GM19193 (cell line): ENCODE results near the gene DMBX1.

Experiments used
- POLR2A ChIP-seq: IDR thresholded peaks from 4 replicates; pipeline ENCODE4 v1.6.1; 2011; ENCODE audit not compliant: insufficient read depth, insufficient read length; ENCODE audit errors: extremely low read depth

Gene DMBX1

DNA sequence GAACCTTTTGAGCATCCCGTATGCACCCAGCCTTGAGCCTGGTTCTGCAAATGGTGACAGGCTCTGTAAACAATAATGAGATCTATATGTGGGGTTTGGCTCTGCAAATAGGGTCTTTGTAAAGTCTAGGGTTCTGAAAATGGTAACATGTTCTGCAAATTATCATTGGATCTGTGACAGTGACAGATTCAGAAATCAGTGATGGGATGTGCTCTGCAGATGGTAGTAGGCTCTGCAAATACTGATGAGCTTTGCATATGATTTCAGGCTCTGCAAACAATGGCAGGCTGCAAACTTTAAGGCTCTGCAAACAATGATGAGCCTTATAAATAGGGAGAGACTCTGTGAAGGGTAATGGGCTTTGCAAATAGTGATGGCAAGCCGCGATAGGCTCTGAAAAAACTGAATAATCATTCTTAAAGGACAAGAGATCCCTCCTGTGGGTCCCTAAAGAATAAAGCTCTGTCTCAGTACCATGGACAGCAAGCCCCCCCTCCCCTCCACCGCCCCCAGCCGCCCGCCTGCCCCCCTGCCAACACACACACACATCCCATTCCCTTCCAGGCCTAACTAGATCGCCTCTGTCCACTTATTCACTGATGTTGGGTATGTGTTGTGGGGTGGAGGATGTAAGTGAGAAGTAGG, 17.7 kb upstream of the DMBX1 start:
- TF ChIP-seq POLR2A = no peak

DNA sequence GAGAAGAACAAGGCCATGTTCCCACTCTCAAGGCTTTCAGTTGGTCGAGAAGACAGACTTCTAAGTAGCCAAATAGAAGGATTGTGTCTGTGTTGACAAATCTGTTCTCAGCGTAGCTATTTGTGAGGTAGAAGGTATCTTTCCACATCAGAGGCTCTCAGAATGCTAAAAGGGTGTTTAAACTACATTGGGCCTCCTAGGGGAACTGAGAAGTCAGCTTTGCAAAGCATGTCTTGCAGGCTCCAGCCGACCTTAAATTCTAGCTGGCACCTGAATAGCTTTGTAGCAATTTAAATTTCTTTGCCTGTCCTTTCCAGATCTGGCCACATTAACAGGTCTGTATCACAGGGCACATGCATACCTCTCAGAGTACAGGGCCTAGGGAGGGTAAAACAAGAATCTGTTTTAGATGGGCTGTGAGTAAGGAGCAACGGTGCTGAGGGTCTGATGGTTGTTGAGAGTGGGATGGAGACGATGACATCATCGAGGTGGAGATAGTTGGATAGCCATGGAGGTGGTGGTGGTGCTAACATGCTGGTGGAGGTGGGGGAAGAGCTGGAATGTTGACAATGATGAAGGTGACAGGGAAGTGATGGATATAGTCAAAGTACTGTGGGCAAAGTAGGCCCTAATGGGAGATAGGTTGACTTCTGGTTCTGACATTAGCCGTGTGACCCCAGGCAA, 17.0 kb upstream of the DMBX1 start:
- no peak for TF ChIP-seq POLR2A

DNA sequence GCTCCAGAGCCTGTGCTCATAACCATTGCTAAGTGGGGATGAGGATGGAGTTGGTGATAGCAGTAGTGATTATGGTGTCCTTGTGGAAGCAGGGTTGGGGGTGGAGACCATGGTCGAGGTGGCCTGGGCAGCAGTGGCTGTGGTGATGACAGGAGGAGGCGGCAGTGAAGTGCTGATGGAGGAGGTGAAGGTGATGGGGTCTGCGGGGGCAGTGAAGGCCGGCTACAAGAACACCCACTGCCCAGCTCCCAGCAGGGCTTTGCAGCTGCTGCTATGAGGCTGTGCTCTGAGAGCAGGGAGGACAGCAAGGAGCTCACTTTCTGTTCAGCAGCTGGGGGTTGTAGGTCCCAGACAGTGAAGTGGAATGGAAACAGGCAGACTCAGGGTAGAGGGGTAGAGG, 15.6 kb upstream of the DMBX1 start:
- TF ChIP-seq POLR2A = no peak

DNA sequence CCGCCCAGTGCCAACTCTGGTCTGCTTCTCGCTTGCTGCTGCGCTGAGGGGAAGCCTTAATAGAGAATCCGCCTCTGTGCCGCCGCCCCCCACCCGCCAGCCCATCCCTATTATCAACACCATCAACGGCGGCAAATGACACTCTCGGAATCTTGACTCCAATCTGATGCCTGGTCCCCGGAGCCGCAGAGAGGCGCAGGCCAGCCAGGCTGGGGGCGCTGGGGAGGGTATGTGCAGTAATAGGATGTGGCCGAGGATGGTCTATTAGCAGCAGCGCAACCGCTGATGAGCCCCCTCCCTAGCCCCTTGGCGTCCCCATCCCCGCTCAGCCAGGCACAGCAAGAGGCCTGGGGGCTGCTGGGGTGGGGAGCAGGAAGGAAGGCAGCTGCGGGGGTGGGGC, 15.1 kb upstream of the DMBX1 start:
- no peak for TF ChIP-seq POLR2A

DNA sequence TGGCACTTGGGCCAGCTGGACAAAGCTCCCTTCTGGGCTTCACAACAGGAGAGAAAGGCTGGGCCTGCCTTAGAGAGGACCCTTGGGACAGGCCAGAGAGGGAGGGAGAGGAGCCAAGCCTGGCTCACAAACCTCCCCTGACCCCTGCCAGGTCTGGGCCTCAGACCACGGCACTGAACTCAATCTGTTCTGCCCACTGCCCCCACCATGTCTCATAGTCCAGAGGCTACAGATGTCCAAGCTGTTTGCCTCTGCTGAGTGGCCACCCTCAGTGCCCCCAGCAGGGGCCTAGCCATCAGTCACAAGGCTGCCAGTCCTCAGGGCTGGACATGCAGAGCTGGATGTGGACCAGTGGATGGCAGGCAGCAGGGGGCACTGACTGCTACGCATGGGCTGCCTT, 13.0 kb upstream of the DMBX1 start:
- no peak for TF ChIP-seq POLR2A

DNA sequence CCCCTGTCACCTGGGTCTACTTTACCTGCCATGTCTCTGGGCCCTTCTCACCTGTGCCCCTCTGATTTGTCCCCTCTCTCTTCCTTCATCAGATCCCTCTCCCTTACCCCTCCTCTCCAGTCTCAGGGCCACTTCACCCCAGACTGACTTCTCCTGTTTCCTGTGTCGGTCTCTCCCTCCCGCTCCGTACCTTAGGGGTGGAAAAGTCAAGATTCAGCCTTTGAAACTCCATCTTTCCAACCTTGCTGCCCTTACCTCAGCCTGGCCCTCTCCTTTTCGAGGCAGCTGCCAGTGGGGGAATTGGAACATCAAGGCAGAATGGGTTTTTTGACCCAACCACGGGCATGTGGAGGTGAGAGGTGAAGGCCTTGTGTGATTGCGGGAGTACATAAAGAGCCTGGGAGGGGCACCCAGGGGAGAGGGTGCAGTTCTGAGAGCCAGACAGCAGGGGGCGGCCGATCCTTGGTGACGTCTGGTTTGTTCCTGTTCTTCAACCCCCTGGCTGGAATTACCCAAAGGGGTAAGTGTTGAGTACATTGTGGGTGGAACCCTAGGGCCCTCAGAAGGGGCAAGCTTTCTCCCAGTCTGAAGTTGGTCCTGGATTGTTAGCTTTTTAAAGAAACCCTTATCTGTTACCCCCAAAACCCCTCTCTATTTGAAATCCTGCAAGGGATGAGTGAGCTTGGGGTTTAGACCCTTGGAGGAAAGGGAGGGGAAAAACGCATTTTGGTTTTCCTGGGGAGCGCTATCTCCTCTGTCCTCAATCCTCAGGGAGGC, 12.3 kb upstream of the DMBX1 start:
- TF ChIP-seq POLR2A = no peak

DNA sequence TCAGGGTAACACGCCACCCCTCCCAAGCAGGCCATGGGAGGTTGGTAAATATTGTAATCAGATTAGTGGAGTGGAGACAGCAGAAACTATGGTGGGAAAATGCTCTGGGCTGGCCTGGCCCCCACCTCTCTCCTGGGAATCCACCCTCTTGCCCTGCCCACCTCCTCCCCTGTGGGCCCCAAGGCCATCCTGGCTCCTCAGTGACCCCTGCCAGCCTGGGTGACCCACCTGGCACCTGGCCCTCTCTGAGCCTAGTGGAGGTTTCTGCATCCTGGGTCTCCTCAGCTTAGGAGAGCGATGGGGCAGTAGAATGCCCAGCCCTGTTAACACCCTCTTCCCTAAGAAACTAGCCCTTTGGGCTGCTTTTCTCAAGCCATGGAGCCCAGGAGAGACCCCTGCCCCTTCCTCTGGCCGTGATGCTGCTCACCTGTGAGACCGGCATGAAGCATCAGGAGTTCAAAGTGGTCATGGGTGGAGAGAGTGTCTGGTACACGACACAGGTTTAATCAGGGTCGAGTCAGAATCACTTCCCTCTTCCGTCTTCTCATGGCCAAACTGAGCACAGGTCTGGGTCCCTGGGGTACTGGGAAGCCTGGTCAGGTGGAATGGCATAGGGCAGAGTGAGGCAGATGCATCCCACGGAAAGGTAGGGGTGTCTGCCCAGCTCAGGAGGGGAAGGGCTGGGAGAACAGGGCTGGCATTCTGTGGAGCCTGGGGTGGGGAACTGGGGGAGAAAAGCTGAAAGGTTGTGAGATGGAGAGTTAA, 10.7 kb upstream of the DMBX1 start:
- no peak for TF ChIP-seq POLR2A

DNA sequence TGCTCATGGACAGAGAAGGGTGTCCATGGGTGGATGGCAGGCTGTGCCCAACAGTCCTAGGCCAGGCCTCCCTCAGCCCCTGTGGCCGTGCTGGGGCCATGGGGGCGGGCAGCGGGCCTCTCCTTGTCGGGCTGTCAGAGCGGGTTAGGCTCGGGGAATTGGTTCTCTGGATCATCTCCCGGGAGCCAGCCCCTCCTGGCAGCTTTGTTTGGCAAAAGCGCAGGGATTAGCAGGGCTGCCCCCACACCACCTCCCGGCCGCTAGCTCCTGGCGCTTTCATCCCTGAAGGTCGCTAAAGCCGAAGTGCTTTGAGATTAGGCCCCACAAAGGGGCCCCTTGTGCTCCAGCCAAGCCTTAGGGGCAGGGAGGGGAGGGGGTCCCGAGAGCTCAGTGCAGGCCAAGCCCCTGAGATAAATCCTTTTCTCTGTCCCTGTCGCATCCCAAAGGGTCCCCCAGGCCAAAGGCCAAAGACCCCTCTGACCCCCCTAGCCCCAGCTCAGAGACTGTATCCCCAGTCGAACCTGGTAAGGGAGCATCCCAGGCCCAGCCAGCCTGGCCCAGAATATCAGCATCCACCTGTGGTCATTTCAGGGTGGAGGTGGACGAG, 9.8 kb upstream of the DMBX1 start:
- TF ChIP-seq POLR2A = no peak

DNA sequence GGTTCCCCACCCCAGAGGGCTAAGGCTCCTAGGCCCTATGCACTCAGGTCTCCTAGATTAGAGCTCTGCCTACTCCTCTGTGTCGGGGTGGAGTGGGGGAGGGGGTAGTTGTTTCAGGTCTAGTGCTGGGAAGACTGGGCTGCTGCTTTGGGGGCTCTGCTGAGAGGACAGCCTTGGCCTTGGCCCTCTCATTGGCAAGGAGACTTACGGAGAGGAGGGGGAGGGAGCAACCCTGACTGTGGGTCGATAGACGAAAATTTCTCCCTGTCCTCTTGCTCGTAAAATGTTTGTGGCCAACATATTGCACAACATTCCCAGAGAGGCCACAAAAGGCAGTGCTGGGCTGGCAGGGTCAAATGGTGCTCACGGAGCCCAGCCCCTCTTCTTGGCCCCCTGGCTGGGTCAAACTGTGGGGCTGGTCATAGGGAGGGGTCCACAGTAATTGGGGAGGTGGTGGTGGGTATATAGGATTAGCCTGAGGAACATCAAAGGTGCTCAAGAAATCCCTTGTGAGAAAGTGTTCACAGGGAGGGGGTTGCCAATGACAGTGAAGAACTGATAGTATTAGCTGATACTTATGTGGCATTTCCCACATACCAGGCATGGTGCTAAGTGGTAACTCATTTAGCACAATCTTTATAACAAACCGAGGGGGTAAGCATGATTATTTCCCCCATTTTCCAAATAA, 8.5 kb upstream of the DMBX1 start:
- TF ChIP-seq POLR2A = no peak

DNA sequence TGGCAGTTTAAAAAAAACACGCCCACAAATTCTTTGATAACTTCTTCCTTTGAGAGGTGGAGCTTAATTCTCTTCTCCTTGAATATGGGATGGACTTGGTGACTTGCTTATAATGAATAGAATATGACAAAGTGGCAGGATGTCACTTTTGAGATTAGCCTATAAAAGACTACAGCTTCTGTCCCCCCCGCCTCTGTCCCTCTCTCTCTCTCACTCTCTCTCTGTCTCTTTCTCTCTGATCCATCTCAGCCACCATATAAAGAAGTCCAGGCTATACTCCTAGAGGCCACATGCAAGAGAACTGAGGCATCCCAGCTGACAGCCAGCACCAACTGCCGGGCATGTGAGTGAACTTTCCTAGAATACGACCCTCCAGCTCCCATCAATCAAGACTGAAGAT, 7.7 kb upstream of the DMBX1 start:
- no peak for TF ChIP-seq POLR2A

DNA sequence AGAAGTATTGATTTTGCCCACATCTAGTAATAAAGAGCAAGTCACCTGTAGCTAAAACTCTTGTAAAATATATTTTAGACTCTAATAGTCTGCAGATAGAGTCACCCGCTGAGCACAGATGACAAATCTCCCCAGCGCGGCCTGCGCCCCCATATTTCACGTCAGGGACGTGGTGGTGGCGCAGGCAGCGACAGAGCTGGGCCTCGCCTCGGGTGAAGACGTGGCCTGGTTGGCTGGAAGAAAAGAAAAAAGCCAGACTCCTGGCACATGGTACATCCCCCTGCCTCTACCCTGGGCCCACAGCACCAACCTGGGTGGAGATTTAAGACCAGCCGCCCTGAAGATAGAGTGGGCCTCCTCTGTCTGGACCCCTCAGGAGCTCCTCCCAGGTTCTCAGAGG, 6.0 kb upstream of the DMBX1 start:
- TF ChIP-seq POLR2A = no peak

DNA sequence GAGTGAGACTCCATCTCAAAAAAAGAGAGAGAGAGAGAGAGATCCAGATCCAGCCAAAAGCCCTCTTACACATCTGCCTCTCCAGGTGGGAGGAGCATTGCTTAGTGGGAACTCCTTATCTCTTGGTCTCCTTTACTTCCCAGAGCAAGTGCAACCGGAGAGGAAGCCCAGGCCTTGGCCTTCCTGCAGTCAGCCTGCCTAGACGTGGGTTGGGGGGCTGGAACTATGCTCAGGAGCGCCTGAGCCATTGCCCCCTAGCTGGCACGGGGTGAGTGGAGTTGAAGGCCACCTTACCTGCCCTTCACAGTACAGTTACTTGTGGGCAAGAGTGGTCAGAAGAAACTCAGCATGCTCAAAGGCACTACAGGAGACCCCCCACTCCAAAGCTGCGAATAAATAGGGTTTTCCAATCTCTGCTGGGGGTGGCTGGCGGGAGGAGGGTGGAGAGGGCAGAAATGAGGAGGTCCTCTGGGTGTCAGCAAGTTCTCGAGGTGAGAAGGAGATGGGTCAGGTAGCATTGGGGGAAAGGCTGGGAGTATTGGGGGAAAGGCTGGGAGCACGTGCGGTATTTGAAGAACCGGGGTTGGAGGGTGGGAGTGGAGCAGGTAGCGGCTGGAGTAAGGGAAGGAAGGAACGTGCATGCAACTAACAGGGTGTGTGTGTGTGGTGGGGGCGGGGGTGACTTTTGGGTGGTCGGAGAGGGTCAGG, 4.7 kb upstream of the DMBX1 start:
- no peak for TF ChIP-seq POLR2A

DNA sequence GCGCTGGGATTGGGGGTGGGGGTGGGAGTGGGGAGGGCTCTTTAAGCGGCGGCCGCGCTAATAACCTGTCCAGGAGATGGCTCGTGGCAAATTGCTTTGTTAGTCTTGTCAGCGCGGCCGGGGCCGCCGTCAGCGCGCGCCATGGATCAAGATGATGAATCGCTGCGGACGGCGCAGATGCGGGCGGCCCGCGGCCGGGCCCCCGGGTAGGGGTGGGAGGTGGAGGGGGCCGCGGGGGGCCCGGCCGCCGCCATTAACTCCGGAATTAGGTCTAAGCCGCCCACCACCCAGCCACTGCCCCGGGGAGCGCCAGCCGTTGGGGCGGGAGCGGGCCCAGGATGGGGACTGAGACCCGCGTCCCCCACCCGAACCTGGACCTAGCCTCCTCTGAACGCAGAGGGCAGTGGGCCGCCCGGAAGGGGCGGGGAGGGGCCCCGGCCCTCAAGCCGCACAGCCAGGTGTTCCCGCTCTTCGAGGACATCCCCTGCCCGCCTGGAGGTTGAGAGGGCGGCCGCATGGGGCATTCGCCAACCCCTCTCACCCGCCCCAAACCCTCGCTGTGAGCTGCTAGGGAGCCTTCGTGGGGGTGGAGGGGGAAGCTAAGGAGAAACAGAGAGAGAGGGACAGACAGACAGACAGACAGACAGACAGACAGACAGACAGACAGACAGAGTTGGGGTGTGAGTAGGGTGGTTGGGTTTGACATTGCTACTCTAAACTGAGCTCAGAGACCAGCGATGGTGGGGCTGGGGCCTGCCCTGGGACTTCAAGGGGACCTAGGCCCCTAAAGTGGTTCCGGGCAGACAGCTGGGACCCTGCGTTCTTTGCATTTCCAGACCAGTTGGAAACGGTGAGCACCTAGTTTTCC, 3.8 kb upstream of the DMBX1 start:
- no peak for TF ChIP-seq POLR2A
